ENCODE data around the gene SUGT1.
"Not testable (repeated sequence)": the region's sequence is repeated elsewhere in the genome, so short reads cannot be mapped to it uniquely, and the experiment has no call there.

- not testable (repeated sequence) for TF ChIP-seq CTCF (IDR thresholded peaks at IDR 0.05); ZFX (IDR thresholded peaks at IDR 0.05; ENCODE audit: borderline replicate concordance)
Measured at GRCh38 chr13:52608184-52608583, 44.5 kb upstream of the SUGT1 start.

Measured in 22Rv1 (cell line).